Measurements from ENCODE around the gene ASIC3.

ASIC3 gene

DNA sequence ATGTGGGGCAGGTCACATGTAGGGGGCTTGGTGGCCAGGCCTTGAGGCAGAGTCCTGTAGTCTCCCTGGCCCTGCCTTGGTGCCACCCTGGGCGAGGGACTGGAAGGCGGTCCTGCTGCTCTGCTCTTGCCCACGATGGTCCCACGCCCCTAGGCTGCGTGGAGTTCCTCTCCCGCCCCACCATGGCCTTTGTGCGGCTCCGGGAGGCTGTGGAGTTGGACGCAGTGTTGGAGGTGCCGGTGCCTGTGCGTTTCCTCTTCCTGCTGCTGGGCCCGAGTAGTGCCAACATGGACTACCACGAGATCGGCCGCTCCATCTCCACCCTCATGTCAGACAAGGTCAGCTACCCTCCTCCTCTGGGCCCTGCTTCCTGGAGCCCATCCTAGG, 22.2 kb downstream of the ASIC3 start:
- DNase-seq (ENCODE audit: low read depth in 2 of 2), result no peak

DNA sequence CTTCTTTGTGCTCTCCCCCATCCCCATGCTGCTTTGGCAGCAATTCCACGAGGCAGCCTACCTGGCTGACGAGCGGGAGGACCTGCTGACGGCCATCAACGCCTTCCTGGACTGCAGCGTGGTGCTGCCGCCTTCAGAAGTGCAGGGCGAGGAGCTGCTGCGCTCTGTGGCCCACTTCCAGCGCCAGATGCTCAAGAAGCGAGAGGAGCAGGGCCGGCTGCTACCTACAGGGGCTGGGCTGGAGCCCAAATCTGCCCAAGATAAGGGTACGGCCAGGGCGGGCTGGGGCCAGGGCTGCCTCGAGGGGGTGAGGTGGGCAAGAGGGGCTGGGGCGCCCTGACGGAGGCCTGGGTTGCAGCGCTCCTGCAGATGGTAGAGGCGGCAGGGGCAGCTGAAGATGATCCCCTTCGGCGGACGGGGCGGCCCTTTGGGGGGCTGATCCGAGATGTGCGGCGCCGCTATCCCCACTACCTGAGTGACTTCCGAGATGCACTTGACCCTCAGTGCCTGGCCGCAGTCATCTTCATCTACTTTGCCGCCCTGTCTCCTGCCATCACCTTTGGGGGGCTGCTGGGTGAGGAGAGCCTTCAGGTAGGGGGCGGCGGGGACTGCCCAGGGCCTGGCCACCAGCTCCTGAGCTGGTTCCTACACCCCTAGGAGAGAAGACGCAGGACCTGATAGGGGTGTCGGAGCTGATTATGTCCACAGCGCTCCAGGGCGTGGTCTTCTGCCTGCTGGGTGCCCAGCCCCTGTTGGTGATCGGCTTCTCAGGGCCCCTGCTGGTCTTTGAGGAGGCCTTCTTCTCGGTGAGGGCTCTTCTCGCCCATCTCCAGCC, 22.9 kb downstream of the ASIC3 start:
- no peak for DNase-seq (ENCODE audit: low read depth in 2 of 2)

DNA sequence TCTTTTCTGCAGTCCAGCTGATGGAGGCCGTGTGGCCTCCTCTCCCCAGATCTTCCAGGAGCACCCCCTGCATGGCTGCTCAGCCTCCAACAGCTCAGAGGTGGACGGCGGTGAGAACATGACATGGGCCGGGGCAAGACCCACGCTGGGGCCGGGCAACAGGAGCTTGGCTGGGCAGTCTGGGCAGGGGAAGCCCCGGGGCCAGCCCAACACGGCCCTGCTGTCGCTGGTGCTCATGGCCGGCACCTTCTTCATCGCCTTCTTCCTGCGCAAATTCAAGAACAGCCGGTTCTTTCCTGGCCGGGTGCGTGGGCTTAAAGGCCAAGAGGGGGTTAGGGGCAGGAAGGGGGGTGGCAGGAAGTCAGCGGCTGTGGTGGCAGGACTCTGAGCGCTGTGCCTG, 25.7 kb downstream of the ASIC3 start:
- DNase-seq (ENCODE audit: low read depth in 2 of 2), result no peak

DNA sequence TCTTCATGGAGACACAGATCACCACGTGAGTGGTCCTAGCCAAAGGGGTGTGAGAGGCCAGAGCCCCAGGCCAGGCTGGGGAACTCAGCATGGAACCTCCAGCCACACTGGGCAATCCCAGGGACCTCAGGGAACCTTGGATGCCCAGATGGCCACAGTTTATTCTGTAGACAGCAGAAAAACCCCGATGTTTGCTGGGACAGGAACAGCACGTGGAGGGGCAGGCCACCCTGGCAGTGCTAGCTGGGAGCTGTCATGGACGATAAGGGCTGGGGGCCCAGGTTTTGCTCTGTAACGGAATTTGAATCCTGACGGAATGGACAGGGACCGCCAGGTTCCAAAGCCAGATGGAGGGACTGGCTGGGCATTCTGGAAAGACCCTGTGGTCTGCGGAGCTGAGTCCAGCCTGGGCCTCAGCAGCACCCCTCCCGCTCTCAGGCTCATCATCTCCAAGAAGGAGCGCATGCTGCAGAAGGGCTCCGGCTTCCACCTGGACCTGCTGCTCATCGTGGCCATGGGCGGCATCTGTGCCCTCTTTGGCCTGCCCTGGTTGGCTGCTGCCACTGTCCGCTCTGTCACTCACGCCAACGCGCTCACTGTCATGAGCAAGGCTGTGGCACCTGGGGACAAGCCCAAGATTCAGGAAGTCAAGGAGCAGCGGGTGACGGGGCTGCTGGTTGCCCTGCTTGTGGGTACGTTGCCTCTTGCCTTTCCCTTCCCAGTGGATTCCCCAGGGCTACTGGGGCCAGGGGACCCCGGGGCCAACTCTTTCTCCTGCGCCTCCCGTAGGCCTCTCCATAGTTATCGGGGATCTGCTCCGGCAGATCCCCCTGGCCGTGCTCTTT, 26.7 kb downstream of the ASIC3 start:
- no peak for DNase-seq (ENCODE audit: low read depth in 2 of 2)

DNA sequence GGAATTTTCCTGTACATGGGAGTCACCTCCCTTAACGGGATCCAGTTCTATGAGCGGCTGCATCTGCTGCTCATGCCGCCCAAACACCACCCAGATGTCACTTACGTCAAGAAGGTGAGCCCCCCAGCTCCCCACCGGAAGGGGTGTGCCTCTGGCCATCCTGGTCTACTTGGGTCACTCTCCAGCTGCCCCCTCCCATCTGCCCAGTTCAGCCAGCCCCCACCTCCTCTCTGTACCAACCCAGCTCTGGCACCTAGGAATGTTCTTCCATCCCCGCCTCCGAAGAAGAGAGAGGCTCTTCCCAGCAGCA, 27.3 kb downstream of the ASIC3 start:
- no peak for DNase-seq (ENCODE audit: low read depth in 2 of 2)

DNA sequence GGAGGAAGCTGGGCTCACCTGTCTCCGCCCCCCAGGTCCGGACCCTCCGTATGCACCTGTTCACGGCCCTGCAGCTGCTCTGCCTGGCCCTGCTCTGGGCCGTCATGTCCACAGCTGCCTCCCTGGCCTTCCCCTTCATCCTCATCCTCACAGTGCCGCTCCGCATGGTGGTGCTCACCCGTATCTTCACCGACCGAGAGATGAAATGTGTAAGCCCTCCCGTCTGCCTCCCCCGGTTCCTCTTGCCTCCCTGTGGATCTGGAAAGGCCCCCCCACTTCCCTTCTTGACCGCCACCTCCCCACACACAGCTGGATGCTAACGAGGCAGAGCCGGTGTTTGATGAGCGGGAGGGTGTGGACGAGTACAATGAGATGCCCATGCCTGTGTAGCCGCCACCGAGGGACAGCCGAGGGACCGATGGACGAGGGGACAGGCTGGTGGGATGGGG, 27.7 kb downstream of the ASIC3 start:
- DNase-seq (ENCODE audit: low read depth in 2 of 2), result no peak

DNA sequence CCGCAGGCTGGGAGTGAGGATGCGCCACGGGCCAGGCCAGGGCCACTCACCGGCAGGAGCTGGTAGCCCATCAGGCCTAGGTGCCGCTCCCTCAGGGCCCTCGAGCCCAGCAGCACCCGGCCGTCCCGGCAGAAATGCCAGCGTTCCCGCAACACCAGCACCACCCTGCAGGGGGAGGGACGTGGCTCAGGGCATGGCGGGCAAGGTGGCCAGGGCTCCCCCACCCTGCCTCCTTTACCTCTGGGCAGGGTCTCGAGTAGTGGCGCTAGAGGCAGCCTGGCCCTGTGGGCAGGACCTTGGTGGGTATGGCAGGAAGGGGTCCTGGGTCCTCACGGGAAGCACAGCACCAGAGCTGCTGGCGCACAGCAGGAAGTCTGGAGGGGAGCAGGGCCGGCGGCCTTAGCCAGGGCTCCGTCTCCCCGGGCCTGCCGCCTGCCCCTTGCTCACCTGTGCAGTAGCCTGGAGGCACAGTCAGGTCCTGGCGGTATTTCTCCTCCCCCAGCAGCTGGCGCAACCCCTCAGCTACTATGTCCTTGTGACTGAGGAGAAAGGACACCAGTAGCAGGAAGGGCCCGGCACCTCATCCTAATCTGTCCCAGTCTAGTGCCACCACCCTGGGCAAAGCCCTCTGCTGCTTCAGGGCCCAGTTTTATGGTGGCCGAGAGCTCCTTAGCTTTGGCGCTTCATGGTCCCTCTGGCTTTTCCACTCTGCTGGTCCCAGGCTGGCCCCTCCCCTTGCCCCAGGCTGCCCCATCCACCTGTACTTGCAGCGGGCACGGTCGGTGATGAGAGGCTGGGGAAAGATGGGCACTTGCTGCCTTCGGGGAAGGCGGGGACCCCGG, 28.8 kb downstream of the ASIC3 start:
- DNase-seq (ENCODE audit: low read depth in 2 of 2), result no peak

DNA sequence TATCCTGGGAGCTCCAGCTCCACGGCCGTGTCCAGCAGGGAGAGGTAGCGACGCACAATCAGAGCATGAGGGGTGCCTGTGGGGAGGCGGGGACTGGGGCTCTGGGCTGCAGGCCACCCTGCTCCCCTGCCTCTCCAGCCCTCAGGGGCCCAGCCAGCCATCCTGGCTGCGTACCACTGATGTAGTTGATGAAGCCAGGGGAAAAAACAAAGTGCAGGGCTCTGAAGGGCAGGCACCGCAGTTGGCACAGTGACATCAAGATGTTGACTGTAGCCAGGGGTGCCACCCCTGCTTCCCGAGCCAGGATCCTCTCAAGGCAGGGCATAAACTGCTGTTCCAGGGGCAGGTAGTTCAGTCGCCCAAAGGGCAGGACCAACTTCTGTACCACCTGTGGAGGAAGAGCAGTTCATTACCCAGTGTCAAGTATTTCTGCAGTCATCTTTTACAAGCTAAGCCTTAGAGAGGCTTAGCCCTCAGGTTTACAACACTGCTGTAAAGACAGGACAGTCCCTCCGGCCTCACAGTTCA, 29.4 kb downstream of the ASIC3 start:
- DNase-seq (ENCODE audit: low read depth in 2 of 2), result no peak

DNA sequence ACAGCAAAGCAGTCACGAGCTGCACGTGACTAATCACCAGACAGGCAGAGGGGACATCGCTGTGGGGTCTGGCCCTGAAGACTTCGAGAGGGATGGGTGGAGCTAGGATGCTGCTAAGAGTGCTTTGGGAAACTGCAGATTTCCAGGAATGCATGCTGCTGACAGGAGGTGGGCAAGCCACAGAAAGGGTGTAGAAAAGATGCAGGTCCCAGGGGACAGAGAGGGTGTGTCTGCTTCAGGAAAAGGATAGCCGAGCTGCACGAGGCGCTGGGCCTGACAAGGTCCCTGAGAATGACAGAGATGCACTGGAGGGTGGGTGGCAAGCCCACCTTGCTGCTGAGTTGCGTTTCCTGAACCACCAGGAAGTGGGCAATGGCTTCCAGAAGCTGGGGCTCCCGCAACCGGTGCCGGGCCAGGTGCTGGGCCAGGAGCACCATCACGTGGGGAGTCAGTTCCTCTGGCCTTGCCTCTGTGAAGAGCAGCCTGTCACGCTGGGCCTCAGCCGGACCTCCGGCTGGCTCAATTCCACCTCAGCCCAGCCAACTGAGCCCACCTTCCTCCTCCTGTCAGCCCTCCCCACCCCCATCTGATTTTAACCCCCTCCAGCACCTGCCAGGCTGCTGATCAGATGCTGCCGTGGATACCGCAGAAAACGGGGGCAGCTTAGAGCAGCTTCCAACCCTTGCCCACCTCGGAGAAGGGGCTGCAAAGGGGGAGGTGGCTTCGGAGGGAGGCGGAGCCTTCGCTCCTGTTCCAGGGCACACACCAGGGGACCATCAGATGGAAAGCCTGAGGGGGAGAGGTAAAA, 30.1 kb downstream of the ASIC3 start:
- no peak for DNase-seq (ENCODE audit: low read depth in 2 of 2)

DNA sequence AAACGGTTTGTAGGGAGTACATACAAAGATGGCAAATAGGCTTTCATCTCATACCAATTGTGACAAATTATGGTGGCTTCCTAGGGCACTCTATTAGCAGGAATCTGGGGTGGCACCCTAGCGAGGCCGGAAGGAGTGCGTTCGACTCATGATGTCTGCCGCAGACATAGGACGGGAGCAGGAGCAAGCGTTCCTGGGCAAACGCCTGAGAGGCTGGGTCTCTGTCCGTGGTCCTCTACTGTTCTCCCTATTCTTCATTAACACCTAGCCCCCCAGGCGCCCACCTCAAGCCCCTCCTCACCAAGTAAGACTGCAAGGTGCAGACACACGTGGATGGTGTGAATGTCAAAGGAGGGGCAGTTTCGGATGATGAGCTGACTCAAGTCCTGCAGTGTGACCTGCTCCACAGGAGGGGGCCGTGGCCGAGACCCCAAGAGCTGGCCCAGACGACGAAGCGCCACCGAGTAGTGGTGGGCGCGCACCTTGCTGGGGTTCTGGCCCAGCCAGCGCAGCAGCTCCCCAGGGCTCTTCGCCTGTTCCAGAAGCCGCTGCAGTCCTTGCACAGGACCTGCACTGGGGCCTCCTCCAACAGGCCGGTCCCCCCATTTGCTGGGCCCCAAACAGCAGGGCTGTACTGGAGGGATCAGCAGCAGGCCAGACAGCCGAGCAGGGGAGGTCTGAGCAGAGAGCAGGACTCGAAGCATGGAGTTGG, 31.0 kb downstream of the ASIC3 start:
- no peak for DNase-seq (ENCODE audit: low read depth in 2 of 2)

DNA sequence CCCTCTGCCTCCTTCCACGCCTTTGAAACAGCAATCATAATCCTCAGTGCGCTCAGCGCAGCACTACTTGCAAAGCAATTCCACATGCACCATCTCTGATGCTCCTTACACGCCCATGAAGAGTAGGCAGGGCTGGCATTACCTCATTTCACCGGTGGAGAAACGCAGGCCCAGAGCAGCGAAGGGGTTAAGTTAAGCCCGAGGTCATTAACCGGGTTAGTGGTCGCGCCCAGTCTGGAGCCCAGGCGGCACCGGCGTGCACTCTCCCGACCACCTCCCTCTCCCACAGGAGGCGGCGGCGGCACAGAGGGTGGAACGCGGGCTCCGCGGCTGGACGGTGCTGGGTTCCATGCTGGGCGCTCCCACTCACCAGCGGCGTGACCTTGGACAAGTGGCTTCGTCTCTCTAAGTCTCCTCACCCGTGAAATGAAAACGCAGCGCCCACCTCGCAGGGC, 31.8 kb downstream of the ASIC3 start:
- DNase-seq (ENCODE audit: low read depth in 2 of 2), result no peak

DNA sequence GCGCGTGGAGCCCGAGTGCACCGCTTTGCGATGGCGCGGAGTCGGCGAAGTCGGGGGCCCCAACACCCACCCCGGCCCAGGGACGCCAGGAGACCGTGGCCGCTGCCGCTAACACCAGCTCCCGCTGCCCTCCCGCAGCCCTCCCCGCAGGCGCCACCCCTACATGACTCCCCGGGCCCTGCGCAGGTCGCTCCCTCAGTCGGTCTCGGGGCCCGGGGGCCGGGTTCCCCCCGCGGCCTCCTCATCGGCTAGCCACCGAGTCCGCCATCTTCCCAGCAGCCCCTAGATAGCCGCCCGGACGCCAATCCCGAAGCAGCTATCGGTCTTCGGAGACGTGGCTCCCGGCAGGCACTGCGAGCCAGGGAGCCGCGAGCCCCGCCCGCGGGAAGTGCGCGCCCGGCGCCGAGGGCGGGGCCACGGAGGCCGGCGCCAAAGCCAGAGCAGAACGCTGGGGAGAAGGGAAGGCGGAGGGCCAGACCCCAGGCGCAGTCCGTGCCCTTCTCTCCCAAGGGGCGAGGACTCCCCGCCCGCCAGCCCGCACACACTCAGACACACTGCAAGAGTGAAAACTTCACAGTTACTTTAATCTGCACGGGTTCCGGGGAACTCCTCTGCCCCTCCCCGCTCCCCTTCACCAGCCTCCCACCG, 32.3 kb downstream of the ASIC3 start, which contains the start of gene FASTK:
Gene FASTK, minus strand, starts transcription at position 288 of the 648 bp plus-strand sequence. Its CDS starts 43 bp downstream, at position 245.
- peak; percentile 74 to 84 for DNase-seq (ENCODE audit: low read depth in 2 of 2)

DNA sequence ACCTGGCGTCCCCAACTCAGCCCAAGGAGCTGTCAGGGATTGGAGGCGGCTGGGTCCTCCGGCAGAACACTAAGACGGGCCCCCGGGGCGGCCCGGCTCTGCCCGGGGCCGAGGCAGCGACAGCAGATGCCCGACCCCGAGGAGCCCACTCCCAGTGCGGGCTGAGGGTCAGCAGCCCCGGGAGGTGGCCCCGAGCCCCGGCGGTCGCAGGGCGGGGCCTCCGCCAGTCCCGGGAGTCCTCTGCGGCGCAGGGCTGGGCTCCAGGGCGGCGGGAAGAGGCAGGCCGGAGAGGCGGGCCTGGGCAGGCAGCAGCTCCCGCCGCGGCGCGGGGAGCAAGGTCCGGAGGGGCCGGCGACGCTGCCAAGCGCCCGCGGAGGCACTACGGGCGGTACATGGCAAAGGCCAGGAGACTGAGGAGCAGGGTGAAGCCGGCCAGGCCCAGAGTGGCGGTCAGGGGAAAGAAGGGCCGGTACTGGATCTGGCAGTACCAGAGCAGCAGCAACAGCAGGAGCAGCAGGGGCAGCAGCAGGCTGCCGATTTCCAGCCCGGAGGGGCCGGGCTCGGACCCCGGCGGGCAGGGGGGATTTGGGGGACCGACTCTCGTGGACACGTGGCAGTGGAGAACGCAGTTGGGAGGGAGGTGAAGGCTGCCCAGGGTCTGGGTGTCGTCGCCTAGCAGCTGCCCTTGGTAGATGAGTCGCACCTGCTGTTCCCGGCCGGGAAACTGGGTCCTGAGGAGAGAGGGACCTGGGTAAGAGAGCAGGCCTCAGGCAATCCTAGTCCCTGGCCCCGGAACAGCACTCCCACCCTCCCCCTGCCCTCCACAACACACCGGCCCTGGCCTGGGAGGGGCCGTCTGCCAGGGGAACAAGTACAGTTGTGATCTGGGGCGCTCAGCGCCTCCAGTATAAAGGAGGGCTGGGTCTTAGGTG, 33.1 kb downstream of the ASIC3 start:
- no peak for DNase-seq (ENCODE audit: low read depth in 2 of 2)

DNA sequence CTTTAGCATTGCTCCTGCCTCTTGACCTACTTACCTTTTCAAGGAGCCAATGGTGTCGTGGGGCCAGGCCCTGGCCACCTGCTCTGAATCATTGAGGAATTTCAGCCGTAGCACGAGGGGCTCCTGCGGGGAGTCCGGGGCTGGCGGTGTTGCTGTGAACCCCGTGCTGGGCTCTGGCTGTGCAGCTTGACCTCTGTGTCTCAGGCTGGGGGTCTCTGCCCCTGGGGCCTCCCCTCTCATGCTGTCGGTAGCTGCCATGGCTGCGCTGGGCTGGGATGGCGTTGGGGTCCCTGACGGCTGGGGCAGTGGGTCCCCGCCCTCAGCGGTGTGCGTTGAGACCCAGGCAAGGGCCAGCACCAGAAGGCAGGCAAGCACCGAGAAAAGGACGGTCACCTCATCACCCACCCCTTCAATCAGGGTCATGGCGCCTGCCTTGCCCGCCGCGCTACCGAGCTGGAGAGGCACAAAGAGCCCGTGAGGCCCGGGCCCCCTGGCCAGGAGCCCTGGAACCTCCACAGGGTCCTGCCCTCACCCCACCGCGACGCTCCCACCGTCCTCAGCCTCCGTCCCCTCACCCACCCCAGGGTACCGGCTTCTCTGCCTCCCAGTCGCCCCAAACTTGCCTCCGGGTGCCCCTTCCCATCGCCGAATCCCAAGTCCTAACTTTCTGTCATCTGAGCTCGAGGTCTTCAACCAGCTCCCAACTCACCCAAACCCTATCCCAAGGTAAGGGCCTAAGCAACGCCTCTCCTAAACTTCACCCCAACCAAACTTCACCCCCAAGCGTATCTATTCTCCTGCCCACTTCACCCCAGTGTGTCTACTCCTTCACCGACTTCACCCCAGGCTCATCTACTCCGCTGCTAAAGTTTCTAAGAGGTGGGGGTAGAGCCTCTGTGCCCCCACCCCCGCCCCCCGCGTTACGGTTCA, 34.1 kb downstream of the ASIC3 start:
- DNase-seq (ENCODE audit: low read depth in 2 of 2), result no peak

DNA sequence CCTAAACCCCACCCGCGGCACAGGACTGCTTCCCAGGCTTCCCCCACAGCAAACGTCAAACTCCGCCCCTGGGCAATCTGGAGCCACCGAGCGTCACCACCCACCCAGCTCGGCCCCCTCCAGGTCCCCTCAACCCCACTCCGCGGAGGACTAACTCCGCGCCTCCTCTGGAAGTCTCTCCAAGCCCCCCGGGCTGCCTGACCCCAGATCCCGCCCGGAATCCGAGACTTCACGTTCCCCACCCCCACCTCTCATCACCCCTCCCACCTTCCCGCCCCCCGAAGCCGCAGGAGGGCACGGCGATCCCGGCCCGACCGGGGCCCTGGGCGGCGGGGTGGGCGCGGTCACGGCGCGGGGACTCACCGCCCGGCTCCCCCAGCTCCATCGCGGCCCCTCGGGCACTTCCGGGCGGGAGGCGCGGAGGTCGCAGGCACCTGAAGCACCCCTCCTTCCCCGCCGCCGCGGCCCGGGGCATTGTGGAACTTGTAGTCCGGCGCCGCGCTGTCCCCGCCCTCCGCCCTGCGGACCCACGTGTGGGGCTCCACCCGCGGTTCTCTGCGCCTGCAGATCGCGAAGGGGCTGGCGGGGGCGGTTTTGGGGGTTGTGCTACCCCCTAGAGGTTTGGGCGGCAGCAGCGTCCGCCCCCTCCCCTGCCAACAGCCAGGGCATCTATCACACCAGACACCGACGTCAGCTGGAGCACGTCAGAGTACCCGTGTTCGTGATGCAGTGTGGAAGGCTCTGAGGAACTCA, 34.9 kb downstream of the ASIC3 start, which contains the start of gene TMUB1:
Gene TMUB1, minus strand, starts transcription at position 423 of the 753 bp plus-strand sequence. CDS start 930 bp downstream, outside the sequence.
- DNase-seq (ENCODE audit: low read depth in 2 of 2), result peak; percentile 75 to 77

DNA sequence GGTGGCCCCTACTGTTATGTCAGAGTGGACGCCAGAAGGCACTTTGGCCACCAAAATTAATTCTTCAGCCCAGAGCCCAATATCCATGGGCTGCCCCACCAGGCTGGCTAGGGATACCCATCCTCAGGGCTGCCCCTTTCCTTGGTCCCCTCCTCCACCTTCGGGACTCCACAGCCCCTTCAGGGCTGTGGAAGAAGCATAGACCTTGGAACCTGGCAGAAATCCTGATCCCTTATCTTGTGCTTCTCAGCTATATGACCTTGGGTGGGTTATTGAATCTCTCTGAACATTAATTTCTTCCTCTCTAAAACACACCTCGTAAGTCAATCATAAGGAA, 35.5 kb downstream of the ASIC3 start:
- DNase-seq (ENCODE audit: low read depth in 2 of 2), result no peak

DNA sequence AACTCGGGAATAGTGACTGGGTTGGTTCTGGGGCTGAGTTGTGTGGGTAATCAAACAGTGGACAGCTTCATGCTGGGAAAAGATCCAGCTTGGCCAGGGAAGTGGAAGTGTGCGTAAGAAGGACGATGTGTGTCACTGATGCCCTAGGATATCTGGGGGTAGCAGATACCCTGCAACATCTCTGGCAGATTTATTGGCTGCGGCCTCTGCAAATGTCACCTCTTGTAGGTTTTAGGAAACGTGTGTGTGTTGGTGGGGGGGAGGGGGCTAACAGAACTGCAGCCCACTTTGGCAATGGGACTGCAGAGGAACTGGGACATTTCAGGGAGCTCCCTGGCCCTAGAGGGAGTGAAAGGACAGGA, 37.0 kb downstream of the ASIC3 start:
- DNase-seq (ENCODE audit: low read depth in 2 of 2), result no peak

All from stimulated activated CD4-positive, alpha-beta T cell treated with anti-CD3 and anti-CD28 coated beads, Interleukin-1b, Interleukin-23, amount 100 ng/mL, for 4 hours (primary cell).